ENCODE measurements around the gene NFIL3.

The NFIL3 gene

GRCh38 chr9:91421971-91422757 is 1.5 kb downstream of the NFIL3 start:
- no peak for DNase-seq (ENCODE audit: low spot score)
- no peak for FAIRE-seq

- FAIRE-seq (no peak), DNase-seq (ENCODE audit: low spot score) (no peak)
Observed at GRCh38 chr9:91421128-91421765, 2.4 kb downstream of the NFIL3 start.

DNA sequence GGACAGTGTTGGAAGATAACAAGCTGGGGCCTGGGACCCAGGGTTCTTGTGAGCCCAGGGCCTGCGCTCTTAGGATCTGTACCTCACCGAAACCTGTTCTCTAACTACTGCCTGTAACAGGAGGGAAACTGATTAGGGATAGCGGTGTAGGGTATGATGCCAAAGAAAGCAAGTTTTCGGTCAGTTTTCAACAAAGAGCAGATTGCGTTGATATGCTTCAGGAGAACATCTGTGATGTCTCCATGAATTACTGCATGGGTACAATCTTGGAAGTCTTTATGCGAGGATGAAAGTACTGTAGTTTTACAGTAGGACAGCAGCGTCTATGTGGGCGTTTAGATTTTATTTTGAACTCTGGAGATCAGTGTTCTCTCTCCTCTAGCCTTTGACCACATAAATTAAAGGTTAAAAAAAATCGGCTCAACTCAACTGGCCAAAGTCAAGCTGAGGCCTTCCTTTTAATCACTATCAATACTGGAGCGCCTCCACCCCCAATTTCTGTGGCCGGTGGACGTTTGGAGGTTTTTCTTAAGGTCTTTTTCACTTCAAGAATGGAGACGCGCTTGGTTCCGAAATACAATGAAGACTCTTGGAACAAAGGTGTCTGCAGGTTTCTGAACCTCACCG is 3.0 kb downstream of the NFIL3 start:
- FAIRE-seq (no peak), DNase-seq (ENCODE audit: low spot score) (no peak)

DNA sequence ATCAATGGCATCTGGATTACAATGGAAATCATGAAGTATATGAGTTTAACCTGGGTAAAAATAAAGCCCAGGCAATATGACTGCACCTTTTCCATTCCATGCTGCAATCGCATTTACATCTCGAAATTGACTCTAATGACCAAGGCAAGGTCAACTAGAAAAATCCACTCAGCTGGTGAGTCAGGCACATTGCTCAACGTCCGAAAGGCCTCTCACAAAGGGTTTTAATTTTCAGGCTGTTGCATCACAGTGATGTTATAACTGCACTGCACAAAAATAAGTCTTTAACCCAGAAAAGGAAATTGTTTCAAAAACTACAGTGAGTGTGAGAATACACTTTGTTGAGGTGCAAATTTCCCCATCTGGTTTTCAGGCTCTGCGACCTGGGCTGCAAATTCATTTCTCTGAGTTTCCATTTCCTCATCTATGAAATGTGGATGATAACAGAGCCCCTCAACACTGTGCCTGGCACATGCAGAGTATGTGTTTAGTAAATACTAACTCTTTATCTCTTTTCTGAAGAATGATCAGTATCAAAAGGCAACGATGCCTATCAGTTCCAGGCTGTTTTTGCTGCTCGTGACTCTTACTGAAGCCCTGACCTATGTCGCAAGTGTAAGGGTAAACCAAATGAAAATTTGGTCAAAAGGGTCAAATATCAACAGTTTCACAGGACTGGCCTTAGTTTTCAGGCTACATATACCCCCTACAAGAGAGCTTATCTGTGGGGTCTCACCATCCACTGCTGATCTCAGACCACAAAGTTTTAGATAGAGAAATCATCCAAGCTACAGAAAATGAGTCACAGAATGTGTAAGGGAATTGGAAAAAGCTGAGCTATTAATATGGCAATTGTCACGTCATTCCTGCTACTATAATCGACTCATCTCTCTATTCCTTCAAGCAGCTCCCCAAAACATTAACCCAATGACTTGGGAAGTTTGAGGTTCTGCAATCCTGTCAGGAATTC is 4.1 kb downstream of the NFIL3 start:
- FAIRE-seq (peak; percentile 94), DNase-seq (ENCODE audit: low spot score) (peak; percentile 78)

DNA sequence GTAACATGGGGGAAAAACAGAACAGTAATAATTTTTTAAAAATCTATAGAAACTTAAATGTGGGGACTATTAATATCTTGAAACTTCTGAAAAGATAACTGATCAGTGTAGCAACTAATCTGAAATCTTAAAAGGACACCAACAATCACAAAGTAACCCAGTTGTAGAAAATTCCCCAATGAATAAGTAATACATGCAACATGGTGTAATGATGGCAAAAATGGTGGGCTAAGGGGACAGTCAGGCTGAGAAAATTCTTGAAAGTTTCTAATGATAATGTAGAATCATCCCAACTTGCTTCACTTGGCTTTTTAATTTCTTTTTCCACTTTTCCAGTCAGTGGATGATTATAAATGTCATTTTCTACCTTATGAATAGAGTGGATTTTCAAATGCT is 5.4 kb downstream of the NFIL3 start:
- DNase-seq (ENCODE audit: low spot score) (no peak), FAIRE-seq (no peak)

GRCh38 chr9:91417602-91418214 is 5.9 kb downstream of the NFIL3 start:
- DNase-seq (ENCODE audit: low spot score) (no peak), FAIRE-seq (no peak)

DNA sequence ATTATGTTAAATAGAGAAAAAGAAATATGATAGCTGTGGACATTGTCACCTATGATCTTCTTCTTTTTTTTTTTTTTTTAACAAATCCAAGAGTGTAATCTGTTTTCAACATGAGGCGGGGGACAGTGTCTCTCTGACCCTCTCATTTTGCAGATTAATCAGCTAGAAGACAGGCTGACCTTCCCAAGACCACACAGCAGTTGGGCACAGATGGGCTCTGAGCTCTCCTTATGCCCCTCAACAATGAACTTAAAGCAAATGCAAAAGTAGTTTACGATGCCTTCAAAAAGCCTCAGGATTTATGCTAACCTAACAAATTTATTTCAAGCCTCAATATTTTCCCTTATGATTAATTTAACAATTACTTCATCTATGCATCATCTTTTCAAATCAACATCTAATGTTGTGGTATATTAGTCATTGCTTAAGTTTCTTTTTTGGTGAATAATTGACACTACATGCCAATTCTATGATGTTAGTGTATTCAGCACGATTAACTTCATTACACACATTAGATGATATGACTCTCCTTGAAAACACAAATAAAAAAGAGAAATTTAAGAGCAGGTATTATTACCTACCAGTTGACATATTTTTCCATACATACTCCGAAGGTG is 7.4 kb downstream of the NFIL3 start:
- FAIRE-seq (peak; percentile 99), DNase-seq (ENCODE audit: low spot score) (peak; percentile 83)

DNA sequence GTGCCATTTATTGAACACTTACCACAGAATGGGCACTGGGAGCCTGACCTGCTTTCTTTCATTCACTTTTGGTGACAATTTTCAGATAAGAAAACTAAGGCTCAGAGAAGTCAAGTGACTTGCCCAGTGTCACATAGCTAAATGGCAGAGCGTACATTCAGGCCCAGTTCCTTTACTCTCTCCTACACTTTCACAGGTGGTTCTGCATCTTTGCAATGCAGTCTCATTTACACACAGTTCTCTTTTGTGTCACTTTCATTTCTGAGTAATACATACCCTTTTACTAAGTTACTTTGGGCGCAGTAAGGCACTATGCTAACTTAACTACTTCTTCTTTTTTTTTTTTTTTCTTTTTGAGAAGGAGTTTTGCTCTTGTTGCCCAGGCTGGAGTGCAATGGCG is 8.3 kb downstream of the NFIL3 start:
- no peak for DNase-seq (ENCODE audit: low spot score)
- no peak for FAIRE-seq

DNA sequence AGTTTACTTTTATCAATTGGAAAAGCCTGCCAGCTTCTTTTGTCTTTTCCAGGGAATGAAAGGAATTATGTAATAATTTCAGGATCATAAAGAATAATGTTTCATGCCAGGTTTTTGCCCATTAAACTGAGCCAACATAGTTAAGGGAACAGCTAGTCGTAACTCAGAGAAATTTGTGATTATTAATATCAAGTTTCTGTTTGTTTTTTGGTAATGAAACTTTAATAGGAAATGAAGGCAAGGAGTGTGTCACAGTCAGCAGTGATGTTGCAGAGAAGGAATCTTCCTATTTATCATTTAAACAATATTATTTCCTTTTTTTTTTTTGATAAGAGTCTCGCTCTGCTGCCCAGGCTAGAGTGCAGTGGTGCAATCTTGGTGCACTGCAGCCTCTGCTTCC is 10.7 kb downstream of the NFIL3 start:
- FAIRE-seq (no peak), DNase-seq (ENCODE audit: low spot score) (no peak)

DNA sequence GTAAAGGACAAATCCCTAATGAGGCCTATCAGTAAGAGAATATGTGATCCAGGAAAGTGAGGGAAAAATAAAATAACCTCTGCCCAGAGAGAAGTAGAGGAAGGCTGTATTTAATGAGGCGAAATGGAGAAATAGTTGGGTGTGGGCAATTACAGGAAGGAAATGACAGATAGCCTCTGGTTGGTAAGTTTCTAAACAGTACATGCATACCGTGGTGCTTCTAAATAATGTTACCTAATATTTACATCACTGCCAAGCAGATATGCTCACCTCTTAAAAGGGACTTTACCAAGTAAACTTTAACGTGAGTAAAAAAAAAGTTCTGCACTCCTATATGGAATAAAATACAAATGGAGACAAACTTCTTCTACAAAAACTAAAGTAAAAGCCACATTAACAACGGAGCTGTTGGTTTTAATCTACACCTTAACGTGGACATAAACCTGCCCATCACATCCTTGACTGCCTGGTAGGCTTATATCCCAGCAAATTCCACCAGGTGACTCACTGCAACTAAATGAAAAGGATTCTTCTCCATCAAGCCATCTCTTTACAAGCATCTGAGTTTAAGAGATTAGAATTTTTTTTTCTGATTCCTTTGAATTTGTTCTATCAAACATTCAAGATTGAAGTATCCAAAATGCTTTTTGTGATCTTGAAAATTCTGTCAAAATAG is 12.4 kb downstream of the NFIL3 start:
- peak; percentile 76 for FAIRE-seq

DNA sequence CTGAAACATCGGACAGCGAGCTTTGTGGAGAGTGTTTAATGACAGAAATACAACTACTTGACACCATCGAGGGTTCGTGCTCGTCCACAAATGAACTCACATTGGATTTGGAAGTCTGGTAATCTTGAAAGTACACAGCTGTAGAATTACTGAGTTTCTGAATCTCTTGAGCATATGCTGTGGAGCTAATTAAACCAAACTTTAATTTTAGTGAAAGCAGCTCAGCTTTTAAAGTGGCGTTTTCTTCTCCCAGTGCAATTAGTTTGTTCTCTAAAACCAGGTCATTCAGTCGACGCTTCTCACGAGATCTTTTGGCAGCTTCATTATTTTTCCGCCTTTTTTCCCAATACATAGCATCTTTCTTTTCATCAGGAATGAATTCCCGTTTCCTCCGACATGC is 13.5 kb downstream of the NFIL3 start:
- FAIRE-seq, result no peak
- DNase-seq (ENCODE audit: low spot score), result no peak

More for the DNA sequence above, 12.4 kb downstream of the NFIL3 start:
- DNase-seq (ENCODE audit: low spot score), result peak; percentile 25

DNA sequence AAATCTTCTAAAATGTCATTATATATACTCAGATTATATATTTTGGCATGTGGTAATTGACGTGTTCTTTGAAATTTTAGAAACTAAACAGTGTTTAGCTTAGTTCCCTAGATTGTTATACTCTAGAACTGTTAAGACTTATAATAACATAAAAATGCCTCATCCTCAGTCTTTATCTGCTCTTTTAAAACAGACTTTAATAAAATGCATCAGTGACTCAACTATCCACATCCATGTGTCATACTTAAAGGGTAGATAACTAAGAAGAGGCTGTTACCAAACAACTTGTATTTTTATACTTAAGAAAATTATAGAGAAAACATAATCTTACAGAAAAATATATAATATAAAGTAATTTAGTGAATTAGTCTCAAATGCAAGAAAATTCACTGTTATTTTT is 15.2 kb downstream of the NFIL3 start:
- no peak for DNase-seq (ENCODE audit: low spot score)
- FAIRE-seq, result peak; percentile 77

- DNase-seq (ENCODE audit: low spot score) (no peak), FAIRE-seq (no peak)
Observed at GRCh38 chr9:91407580-91408318, 15.9 kb downstream of the NFIL3 start.

DNA sequence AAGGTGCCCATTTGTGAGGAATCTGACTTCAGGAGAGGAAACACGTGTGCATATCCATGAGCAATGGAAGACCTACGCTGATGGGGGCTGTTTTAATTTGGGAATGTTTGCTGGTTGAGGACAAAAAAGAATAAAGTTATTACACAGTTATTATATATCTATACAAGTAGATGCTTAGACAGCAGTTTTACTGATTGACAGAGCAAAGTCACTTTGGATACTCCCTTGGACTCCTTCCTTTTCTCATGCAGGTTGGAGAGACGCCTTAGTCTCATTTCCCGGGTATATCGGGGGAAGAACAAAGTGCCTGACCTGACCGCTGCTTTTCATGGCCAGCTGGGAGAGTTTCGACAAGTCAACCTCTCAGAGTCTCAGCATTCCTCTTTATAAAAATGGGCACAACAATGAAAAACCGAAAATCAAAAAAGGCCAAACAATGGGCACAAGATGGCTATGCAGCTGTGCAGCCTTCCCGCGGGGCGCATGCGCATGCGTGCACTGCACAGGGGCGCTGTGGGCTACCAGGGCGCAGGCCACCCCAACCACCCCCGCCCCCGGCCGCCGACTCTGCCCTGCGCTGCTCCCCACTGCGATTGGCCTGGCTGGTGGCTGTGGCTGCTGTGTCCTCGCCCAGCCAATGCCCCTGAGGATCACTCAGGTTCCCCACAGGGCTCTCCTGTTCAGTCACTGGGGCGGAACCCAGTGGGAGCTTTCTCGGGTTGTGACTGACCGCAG is 18.1 kb downstream of the NFIL3 start:
- no peak for DNase-seq (ENCODE audit: low spot score)
- FAIRE-seq, result no peak

- no peak for FAIRE-seq
- DNase-seq (ENCODE audit: low spot score), result no peak
Observed at GRCh38 chr9:91403665-91404543, 19.7 kb downstream of the NFIL3 start.

- no peak for DNase-seq (ENCODE audit: low spot score)
- FAIRE-seq, result no peak
Observed at GRCh38 chr9:91398926-91399325, 24.7 kb downstream of the NFIL3 start.

All from RCC 7860 (cell line).